ENCODE measurements around the gene DAPK3.

DAPK3 gene

DNA sequence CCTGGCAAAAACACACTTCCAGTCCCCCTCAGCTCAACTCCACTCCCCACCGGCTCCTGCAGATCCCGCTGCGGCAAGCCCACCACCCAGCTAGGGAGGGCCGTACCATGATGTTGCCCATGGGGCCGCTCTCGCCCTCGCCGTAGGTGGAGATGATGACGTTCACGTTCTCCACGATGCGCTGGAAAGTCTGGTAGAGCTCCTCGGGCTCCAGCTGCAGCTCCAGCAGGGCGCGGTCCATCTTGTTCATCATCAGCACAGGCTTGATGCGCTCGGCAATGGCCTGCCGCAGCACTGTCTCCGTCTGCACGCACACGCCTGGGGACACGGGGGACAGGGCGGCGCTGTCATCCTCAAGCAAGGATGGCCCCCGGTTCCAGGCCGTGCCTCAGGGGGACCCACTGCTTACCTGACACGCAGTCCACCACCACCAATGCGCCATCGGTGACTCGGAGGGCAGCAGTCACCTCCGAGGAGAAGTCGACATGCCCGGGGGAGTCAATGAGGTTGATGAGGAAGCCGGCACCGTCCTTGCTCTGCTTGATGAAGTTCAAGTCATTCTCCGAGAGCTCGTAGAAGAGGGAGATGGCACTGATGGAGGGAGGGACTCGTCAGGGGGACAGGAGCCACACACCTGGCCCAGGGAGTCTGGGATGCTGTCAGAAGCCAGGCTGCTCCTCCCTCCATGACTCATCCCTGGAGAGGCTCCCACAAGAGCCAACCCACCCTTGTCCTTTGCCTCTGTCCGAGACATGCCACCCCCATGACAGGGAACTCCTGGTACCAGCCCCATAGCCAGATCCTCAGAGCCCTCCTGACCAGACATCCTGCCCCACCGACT lies 12.0 kb upstream of the DAPK3 start:
- no peak for TF ChIP-seq FOXP2 (optimal IDR thresholded peaks at IDR 0.05; ENCODE audit: borderline replicate concordance, extremely low read depth, extremely low read length, insufficient read depth)
- TF ChIP-seq POLR2AphosphoS5 (IDR thresholded peaks at IDR 0.05; ENCODE audit: low read depth, low read length), result peak; percentile 27; the same call in 1 of the 2 replicates
- TF ChIP-seq, protein P1, sequence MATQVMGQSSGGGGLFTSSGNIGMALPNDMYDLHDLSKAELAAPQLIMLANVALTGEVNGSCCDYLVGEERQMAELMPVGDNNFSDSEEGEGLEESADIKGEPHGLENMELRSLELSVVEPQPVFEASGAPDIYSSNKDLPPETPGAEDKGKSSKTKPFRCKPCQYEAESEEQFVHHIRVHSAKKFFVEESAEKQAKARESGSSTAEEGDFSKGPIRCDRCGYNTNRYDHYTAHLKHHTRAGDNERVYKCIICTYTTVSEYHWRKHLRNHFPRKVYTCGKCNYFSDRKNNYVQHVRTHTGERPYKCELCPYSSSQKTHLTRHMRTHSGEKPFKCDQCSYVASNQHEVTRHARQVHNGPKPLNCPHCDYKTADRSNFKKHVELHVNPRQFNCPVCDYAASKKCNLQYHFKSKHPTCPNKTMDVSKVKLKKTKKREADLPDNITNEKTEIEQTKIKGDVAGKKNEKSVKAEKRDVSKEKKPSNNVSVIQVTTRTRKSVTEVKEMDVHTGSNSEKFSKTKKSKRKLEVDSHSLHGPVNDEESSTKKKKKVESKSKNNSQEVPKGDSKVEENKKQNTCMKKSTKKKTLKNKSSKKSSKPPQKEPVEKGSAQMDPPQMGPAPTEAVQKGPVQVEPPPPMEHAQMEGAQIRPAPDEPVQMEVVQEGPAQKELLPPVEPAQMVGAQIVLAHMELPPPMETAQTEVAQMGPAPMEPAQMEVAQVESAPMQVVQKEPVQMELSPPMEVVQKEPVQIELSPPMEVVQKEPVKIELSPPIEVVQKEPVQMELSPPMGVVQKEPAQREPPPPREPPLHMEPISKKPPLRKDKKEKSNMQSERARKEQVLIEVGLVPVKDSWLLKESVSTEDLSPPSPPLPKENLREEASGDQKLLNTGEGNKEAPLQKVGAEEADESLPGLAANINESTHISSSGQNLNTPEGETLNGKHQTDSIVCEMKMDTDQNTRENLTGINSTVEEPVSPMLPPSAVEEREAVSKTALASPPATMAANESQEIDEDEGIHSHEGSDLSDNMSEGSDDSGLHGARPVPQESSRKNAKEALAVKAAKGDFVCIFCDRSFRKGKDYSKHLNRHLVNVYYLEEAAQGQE (IDR thresholded peaks at IDR 0.05; ENCODE audit: insufficient read depth in 1 of 2, low read depth in 2 of 2, low read length in 2 of 2), result no peak
- no peak for TF ChIP-seq SIN3A (IDR thresholded peaks at IDR 0.05; ENCODE audit: borderline replicate concordance, insufficient read depth, low read length)
- TF ChIP-seq TAF1 (IDR thresholded peaks at IDR 0.05; ENCODE audit: borderline replicate concordance, insufficient read depth, low read length), result no peak

GRCh38 chr19:3981736-3982681 lies 11.1 kb upstream of the DAPK3 start:
- TF ChIP-seq FOXP2 (optimal IDR thresholded peaks at IDR 0.05; ENCODE audit: borderline replicate concordance, extremely low read depth, extremely low read length, insufficient read depth) (no peak), POLR2AphosphoS5 (IDR thresholded peaks at IDR 0.05; ENCODE audit: low read depth, low read length) (no peak; the same call in none of the 2 replicates), SIN3A (IDR thresholded peaks at IDR 0.05; ENCODE audit: borderline replicate concordance, insufficient read depth, low read length) (no peak), TAF1 (IDR thresholded peaks at IDR 0.05; ENCODE audit: borderline replicate concordance, insufficient read depth, low read length) (no peak)
- TF ChIP-seq, protein P1 (IDR thresholded peaks at IDR 0.05; ENCODE audit: insufficient read depth in 1 of 2, low read depth in 2 of 2, low read length in 2 of 2), result no peak

DNA sequence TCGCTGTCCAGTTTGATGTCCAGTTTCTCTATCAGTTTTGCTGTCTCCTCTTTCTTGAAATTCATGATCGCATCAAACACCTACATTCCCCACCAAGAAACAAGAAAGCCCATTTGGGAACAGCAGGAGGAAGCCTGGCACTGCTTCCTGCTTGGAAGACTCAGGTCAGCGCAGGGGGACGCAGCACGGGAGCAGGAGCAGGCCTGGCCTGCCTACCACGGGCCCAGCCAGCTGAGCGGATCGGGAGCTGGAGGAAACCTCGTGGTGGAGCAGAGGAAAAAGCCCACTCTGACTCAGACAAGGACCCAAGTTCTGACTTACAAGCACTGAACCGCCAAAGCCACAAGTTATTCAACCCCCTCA lies 10.5 kb upstream of the DAPK3 start:
- TF ChIP-seq SIN3A (IDR thresholded peaks at IDR 0.05; ENCODE audit: borderline replicate concordance, insufficient read depth, low read length) (no peak), FOXP2 (optimal IDR thresholded peaks at IDR 0.05; ENCODE audit: borderline replicate concordance, extremely low read depth, extremely low read length, insufficient read depth) (no peak), TAF1 (IDR thresholded peaks at IDR 0.05; ENCODE audit: borderline replicate concordance, insufficient read depth, low read length) (no peak), POLR2AphosphoS5 (IDR thresholded peaks at IDR 0.05; ENCODE audit: low read depth, low read length) (no peak; the same call in 1 of the 2 replicates)
- TF ChIP-seq, protein P1 (IDR thresholded peaks at IDR 0.05; ENCODE audit: insufficient read depth in 1 of 2, low read depth in 2 of 2, low read length in 2 of 2), result no peak

GRCh38 chr19:3980353-3981251 lies 9.7 kb upstream of the DAPK3 start:
- TF ChIP-seq POLR2AphosphoS5 (IDR thresholded peaks at IDR 0.05; ENCODE audit: low read depth, low read length) (no peak; the same call in 1 of the 2 replicates), TAF1 (IDR thresholded peaks at IDR 0.05; ENCODE audit: borderline replicate concordance, insufficient read depth, low read length) (no peak), FOXP2 (optimal IDR thresholded peaks at IDR 0.05; ENCODE audit: borderline replicate concordance, extremely low read depth, extremely low read length, insufficient read depth) (no peak), SIN3A (IDR thresholded peaks at IDR 0.05; ENCODE audit: borderline replicate concordance, insufficient read depth, low read length) (no peak)
- TF ChIP-seq, protein P1 (IDR thresholded peaks at IDR 0.05; ENCODE audit: insufficient read depth in 1 of 2, low read depth in 2 of 2, low read length in 2 of 2), result no peak

Measured in PFSK-1 (cell line).